Measurements from ENCODE around the gene ARRDC1.
"Not testable (repeated sequence)": the region's sequence is repeated elsewhere in the genome, so short reads cannot be mapped to it uniquely, and the experiment has no call there.

ARRDC1 gene, protein sequence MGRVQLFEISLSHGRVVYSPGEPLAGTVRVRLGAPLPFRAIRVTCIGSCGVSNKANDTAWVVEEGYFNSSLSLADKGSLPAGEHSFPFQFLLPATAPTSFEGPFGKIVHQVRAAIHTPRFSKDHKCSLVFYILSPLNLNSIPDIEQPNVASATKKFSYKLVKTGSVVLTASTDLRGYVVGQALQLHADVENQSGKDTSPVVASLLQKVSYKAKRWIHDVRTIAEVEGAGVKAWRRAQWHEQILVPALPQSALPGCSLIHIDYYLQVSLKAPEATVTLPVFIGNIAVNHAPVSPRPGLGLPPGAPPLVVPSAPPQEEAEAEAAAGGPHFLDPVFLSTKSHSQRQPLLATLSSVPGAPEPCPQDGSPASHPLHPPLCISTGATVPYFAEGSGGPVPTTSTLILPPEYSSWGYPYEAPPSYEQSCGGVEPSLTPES

DNA sequence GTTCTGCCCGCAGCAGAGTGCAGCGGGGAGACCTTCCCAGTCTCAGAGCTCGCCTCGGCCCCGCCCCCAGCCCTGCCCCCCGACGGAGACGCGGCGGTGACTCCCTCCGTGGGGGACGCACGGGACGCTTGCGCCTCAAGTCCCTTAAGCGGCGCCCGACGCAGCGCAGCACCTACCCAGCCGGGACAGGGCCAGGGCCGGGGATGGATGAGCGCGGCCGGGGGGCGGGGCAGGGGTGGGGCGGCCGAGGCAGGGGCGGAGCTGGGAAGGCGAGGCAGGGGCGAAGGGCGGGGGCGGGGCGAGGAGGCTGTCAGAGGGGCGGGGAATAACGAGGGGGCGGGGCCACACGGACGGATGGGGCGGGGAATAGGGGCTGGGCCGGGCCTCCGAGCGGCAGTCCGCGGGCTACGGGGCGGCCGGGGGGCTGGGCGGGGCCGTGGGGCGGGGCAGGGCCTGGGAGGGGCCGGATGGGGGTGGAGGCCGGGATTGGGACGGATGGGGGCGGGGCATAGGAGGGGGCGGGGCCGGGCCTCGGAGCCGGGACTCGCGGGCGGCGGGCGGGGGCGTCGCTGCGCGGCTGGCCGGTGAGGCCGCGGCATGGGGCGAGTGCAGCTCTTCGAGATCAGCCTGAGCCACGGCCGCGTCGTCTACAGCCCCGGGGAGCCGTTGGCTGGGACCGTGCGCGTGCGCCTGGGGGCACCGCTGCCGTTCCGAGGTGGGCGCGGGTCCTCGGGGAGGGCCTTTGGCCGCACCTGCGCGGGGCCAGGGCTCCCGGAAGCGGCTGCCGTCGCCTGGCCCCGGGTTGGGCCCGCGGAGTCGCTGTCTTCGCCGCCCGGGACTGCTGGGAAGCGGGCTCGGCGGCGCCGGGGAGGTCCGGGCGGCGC is at the start of gene ARRDC1:
Gene ARRDC1, plus strand, starts transcription at position 566 of the 884 bp plus-strand sequence. Its CDS starts 32 bp downstream, at position 598.
- DNase-seq: peak; percentile 22

DNA sequence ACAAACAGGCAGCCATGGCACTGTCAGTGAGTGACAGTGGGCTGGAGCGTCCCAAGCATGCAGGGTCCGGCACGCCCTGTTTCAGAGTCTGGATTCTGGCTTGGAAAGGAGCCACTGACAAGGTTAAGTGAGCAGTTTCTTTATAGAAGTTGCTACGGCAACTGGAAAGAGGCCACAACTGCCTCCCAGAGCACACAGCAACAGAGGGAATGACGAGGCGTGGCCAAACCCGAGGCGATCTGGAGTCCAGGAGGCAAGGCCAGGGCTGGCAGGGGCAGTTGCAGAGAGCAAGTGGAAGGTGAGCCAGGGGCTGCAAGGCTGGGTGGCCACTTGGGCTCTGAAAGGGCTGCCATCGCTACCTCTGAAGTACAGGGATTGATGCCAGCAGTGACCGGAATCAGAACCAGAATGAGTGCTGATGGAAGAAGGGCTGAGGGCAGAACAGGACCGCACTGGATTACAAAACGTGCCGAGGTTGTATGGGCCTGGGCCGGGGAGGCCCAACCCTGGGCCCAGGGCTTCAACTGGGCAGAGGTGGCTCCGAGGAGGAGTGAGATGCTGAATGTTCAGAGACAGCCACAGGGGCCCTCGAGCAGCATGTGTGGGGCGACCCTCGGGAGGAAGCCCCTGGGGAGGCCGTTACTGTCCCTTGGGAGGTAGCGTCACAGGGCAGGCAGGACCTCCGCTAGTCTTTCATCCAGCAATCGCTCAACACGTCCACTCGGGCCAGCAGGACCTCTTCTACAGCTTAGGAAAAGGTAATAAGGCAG is 49.2 kb upstream of the ARRDC1 start:
- no peak for DNase-seq

DNA sequence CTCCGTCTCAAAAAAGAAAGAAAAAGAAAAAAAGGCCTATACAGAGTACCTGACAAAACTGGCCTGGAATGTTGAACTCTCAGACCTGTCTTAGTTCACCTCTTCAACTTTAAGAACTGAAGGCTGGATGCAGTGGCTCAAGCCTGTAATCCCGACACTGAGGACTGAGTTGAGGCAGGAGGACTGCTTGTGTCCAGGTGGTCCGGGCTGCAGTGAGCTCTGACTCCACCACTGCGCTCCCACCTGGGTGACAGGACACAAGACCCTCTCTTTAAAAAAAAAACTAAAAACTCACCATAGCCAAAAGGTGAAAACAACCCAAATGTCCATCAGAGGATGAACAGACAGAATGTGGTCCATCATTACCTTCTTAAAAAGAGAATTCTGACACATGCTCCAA is 47.4 kb upstream of the ARRDC1 start:
- DNase-seq: no peak

DNA sequence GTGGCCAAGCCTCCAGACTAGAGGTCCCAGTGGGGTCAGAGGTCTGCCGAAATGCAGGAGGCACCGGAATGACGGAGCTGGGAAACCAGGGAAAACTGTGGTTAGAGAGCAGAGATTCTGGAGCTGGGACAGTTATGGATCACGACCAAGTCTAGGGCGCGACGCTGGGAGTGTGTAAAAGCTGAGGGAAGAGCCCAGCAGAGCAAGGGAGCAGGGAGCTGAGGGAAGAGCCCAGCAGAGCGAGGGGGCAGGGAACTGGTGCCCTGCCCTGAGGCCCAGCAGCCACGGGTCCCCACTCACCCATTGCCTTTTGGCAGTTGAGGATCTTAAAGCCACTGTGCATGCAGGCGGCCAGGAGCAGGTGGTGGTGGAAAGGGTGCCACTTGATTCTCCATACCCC is 41.4 kb upstream of the ARRDC1 start:
- no peak for DNase-seq

DNA sequence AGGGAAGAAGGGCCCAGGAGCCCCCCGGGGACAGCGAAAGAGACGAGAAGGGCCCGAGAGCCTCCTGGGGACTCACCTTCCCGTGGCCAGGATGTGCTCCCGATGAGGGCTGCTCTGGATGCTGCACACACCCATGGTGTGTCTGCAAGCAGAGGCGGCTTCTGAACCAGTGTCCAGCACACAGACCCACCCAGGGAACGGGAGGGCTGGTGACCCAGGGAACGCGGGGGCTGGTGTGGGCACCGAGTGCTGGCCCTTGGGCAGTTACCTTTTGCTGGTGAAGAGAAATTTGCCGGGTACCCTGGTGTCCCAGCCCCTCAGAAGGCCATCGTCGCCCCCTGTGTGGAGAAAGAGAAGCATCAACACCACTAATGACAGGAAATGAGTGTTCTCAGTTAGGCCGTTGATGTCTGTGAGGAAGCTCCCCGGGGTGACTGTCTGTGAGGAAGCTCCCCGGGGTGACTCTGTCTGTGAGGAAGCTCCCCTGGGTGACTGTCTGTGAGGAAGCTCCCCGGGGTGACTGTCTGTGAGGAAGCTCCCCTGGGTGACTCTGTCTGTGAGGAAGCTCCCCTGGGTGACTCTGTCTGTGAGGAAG is 40.6 kb upstream of the ARRDC1 start:
- no peak for DNase-seq

DNA sequence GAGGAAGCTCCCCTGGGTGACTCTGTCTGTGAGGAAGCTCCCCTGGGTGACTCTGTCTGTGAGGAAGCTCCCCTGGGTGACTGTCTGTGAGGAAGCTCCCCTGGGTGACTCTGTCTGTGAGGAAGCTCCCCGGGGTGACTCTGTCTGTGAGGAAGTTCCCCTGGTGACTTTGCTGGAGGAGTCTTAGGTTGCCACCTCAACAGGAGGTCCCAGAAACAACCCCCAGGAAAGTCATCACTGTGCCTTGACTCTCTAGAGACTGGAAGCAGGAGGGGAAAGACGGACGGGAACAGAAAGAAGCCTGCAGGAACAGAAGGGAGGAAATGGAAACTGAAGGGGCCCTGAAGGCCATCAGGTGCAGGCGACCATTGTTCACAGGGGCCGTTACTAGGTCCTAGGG is 37.0 kb upstream of the ARRDC1 start:
- not testable (repeated sequence) for DNase-seq

DNA sequence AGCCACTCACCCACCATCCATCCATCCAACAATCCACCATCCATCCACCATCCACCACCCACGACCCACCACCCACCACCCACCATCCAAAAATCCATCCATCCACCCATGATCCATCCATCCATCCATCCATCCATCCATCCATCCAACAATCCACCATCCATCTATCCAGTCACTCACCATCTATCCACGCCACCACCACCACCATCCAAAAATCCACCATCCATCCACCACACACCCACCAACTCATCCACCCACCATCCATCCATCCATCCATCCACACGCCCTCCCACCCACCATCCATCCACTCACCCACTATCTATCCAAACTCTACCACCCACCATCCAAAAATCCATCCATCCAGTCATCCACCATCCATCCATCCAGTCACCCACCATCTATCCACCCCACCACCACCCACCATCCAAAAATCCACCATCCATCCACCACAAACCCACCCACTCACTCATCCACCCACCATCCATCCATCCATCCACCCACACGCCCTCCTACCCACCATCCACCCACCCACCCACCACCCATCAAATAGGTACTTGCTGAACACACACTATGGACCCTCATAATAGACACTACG is 35.8 kb upstream of the ARRDC1 start:
- no peak for DNase-seq

DNA sequence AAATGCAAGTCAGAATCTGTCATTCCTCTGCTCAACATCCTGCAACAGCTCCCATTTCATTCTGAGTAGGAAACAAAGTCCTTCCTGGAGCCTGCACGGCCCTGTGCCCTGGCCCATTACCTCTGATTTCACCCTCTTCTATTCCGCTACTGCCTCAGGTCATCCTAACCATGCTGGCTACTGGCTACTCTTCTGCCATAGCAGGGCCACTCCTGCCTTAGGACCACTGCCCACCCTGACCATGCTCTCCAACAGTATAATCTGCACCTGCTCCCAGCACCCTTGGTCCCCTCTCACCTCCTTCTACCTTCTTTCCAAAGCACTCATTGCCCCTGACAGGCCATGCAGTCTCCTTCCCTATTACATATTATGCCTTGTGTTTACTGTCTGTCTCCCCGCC is 34.9 kb upstream of the ARRDC1 start:
- no peak for DNase-seq

DNA sequence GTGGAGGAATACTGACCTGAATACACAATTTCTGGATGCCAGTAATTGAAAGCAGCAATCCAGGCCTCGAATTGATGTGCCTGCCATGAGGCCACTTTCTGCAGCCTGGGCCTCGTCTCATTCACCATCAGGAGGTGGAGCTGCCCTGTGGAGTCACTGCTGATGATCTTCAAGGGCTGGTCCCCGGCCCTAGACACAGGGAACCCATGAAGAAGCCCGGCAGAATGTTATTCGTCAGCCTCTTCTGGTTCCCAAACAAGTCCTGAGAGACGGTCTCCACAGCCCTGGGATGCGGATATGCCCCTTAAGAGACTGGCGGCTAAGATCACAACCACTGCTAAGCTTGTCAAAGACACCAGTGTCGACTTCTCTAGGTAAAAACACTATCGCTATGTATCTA is 31.3 kb upstream of the ARRDC1 start:
- no peak for DNase-seq

DNA sequence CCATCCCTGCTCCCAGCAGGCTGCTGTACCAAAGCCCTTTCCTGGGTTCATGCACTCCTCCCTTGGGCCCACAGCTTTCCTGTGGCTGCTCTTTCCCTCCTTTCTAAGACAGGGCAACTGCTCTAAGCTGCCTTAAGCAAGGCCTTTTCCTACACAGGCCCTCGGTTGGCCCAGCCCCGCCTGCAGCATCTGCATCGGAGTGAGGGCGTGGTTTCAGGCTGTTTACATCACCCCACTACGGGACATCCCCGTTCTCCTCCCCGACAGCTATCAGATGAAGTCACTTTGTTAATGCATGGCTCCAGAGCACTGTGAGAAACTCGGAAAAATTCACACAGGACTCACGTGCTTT is 30.1 kb upstream of the ARRDC1 start:
- DNase-seq: no peak

DNA sequence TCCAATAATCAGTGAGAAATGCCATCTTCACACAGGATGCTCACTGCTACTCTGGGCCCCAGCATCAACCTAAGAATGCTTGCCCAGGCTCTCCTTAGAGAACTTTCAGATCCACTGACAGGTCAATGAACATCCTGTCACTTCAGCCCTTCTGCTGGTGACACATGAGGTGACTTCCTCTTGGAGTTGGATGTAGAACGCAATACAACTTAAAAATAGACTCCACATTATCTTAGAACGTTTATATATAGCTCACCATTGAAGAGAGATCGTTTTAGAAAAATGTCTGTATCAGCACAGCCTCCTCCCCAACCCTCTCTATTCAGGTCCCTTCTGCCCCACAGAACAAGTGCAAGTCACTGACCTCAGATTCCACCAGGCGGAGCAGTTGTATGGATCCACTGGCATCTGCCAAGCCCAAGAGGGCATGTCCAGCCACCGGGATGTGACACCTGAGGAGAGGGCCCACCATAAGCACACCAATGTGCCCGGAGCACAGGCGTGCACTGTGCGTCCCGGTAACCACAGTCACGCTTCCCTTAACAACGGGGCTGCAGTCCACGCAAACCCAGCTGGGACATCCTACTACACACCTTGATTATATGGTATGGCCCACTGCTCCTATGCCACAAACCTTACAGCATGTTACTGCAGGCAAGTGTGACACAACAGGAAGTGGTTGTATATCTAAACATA is 29.6 kb upstream of the ARRDC1 start:
- DNase-seq: no peak

DNA sequence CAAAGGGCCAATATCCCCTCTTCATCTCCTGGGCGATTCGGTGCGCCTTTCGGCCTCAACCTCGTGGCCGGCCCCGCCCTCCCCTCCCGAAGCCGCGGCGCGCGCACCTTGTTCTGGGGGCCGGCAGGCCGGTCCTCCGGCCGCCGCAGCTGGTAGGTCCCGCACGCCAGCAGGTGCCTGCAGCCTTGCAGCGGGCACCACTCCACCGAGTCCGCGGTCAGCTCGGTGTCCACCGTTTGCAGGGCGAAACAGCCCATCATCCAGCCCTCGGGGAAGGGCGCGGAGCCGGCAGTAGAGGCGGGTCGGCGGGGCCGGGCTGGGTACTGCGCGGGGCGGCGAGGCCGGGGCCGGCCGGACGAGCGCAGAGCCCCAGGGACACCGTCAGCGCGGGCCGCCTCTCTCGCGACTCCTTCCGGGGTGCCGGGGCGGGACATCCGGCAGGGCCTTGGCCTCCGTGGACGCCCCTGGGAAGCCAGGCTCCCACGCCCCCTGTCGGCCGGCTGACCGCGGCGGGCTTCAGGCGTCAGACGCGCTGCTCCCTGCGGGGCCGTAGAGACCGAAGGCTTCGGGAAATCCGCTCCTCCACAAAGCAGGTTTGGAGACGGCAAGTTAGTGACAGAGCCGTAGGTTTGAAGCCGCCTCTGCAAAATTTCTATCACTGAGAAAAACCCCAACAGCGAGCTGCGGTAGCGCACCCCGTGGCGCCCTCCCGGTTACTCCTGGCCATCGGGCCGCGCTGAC is 26.8 kb upstream of the ARRDC1 start, which contains the start of gene DPH7:
Gene DPH7, minus strand, starts transcription at position 408 of the 741 bp plus-strand sequence. Its CDS starts 148 bp downstream, at position 260.
- DNase-seq: peak; percentile 34

DNA sequence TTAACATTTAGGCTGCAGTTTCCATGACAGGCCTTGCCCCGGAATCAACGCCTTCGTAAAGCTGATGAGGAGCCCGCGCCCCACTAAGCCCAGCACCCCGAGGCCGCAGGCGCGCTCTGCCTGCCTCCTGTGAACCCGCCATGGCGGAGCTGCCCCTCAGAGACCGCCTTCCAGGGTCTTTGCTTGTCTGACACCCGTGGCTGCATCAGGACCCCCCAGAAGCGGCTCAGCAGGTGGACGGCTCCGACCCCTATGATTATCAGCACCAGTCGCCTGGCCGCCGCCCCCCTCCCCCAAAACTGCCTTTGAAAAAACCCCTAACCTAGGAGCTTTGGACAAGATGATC is 26.3 kb upstream of the ARRDC1 start:
- DNase-seq: no peak

DNA sequence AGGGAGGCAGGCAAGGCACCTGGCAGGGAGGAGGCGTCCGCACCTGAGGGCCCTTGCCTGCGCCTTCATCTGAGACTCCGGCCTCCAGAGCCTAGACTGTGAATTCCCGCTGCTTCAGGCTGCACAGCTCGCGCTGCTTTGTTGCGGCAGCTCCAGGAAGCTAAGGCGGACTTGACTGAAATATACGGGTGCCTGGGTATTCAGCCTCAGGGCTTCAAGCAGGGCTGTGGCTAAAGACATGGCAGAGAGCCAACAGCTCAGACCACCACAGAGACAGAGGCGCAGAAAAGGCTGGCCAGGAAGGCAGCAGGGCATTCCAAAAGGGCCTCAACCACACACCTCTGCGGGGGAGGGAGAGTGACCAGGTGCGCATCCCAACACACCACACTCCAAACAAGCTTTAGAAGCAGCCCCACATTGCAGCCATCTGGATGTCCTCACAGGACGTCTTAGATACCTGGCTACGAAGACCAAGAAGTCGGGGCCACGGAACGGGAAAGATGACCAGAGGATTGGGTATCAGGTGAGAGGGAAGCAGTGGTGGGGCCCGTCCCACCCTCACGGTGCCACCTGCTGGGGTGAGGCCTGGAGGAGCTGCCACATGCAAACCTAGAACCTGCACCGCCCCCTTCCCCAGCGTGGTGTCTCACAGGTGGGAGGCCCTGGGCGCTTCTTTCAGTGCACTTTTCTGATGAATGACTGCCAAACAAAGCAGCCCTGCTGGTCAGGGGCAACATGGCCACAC is 25.1 kb upstream of the ARRDC1 start:
- DNase-seq: no peak

DNA sequence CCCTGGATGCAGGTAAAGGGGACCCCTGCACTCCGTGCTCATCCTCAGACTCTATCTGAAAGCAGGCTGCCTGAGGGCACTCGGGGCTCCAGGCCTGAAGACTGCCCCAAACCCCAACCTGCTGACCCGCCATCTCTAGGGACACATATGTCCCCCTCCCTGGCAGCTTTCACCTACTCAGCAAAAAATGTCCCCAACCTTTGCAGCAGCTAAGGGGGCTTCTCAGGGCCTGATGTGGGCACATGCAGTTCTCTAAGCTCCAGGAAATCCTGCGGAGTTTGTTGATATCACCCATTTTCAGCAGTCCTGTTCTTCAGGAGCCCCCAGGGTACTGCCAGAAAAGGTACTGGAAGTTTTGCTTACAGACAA is 24.5 kb upstream of the ARRDC1 start:
- no peak for DNase-seq

DNA sequence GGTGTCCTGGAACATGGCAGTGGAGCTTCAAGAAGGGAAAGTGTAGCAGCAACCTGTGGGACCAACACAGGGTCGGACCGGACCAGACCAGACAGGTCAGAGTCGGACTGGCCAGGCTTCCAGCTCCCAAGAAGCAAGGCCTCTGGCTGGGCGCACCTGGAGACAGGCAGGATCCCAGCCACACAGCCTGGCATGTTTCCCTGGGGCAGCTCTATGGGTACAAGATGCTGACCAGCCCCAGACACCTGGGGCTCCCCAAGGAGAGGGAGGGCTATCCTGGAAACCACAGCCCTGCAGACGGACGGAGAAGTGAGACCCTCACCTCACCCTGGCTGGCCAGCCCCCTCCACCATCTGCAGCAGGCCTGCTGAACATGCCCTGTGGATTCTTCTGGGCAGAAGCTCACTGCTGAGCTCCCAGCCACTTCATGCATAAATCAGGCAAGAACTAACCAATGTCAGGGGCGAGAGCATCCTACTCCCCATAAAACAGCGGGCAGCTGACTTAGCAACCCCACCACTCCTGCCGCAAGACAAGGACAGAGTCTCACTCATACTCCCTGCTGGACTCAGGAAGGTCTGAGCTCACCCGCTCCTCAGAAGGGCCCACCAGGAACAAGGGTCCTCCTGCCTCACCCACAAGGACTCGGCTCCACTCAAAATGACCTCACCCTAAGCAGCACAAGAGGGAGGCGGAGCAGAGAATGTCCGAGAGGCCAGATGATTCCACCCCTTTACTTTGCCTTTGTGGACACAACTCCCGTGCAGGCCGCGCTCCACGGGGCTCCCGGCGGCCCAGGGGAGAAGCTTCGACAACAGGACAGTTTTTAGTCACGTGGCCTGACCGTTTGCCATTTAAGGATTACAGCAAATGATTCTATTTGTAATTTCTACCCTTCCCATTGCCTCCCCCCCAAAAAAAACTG is 23.9 kb upstream of the ARRDC1 start:
- DNase-seq: no peak

DNA sequence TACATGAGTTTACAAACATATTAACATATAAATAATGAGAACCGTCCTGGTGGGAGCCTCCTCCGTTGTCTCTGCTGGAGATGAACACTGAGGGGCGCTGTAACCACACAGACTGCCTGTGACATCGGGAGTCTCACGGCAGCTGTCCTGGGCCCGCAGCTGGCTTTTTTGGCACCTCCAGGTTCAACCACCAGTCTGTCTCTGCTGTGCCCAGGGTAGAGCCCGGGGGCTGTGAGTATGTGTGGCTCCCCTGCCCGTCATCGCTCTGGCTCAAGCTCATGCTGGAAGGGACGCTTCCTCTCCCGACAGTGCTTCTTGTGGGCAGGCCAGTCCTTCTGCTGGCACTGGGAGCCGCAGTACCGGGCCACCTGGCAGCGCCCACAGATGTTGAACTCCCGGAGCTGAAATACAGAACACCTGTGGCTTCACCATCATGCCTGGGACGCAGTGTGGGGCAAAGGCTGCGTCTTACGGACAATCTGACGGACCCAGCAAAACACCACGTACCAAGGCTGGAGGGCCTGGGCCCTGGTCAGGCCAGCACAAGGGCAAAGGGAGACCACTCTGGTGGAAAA is 23.1 kb upstream of the ARRDC1 start:
- DNase-seq: no peak

DNA sequence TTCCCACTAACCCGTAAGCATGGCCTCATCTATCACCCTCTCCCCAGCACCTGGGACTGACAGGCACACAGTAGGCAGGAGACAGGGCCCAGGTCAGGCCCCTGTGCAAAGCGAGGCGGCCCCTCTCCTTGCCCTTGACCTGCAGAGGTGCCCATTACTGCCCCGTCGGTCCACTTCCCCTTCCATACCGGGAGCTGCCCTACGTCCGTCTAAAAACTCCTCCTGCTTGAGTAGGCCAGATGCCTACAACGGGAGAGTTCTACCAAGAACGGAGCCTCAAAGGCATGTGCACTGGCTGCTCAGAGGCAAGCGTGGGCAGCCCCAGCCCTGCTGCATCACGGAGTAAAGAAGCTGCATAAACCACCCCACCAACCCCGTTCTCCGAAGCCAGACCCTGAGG is 22.1 kb upstream of the ARRDC1 start:
- no peak for DNase-seq

DNA sequence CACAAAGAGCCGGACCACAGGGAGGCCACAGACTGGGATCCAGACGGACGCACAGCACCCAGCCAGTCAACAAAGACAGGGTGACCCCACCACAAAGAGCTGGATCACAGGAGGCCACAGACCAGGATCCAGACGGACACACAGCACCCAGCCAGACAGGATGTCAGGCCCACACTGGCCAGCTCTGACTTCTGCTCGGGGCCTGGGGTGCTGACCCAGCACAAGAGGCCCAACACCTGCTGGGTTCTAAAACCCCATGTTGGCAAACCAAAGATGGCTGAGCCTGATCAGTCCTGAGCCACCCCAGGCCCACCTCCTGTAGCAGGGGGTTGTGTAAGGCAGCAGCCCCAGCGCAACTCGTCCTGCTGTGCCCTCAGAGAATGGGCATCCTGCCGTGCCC is 21.5 kb upstream of the ARRDC1 start:
- no peak for DNase-seq

Measured in NCI-H524 treated with DMSO at 0.1 percent for 48 hours (cell line).